Measurements from ENCODE around the gene UGT1A3. TPM values are rescaled to one million over a fixed set of nuclear protein-coding genes. Genes with fewer than 3 reads are reported as not detected.

Gene UGT1A3
- total RNA-seq, 1 experiment from 2014 or later = 5.9 TPM

DNA sequence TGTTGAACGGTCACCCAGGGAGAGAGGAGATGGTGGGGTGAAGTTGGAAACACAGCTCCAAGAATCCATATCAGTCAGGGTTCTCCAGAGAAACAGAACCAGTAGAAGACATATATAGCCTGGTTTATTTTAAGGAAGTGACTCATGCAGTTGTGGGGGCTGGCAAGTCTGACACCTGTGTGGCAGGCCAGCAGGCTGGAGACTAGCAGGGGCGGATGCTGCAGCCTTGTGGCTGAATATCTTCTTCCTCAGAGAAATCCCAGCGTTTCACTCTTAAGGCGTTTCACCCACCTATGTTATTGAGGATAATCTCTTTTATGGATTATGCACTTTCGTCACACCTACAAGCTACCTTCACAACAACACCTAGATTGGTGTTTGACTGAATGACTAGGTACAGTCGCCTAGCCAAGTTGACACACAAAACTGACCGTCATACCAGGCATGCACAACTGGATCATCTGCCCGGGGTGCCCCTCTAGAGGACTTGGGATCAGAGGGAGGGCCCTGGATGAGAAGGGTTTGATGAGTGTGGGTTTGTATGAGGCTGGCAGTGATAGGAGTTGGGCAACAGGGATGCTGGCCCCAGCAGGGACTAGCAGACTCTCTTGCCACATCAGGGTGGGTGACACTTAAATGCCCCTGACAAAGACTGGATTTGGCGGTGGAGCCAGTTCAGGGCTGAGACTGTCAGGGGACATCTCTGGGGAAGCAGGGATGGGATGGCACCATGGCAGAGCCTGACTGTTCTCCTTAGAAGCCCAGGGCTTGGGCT is 72.7 kb downstream of the UGT1A3 start:
- H3K27me3 Mint-ChIP-seq (ENCODE audit: unreplicated experiment) = no peaks in the 10 kb centered on the region
- no peak overlapping the region for H3K4me3 Mint-ChIP-seq (ENCODE audit: low read depth, unreplicated experiment)
- intact Hi-C loops (cut with micrococcal nuclease; ENCODE audit: unreplicated experiment) = no loop called here
- no peaks in the 10 kb centered on the region for H3K9me3 Mint-ChIP-seq (ENCODE audit: low read depth, unreplicated experiment)
- H3K27ac Mint-ChIP-seq (ENCODE audit: unreplicated experiment) = no peak overlapping the region
- no TSS peak for BruUV-seq (replicated peaks)
- H3K36me3 Mint-ChIP-seq (ENCODE audit: insufficient read depth, unreplicated experiment) = no peaks in the 10 kb centered on the region
- peak; percentile 45 for DNase-seq
- CTCF ChIA-PET = no interaction called here
- TF ChIP-seq, protein P1, sequence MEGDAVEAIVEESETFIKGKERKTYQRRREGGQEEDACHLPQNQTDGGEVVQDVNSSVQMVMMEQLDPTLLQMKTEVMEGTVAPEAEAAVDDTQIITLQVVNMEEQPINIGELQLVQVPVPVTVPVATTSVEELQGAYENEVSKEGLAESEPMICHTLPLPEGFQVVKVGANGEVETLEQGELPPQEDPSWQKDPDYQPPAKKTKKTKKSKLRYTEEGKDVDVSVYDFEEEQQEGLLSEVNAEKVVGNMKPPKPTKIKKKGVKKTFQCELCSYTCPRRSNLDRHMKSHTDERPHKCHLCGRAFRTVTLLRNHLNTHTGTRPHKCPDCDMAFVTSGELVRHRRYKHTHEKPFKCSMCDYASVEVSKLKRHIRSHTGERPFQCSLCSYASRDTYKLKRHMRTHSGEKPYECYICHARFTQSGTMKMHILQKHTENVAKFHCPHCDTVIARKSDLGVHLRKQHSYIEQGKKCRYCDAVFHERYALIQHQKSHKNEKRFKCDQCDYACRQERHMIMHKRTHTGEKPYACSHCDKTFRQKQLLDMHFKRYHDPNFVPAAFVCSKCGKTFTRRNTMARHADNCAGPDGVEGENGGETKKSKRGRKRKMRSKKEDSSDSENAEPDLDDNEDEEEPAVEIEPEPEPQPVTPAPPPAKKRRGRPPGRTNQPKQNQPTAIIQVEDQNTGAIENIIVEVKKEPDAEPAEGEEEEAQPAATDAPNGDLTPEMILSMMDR (IDR thresholded peaks at IDR 0.05; ENCODE audit: unreplicated experiment) = no peak
- H3K4me1 Mint-ChIP-seq (ENCODE audit: low read depth, unreplicated experiment) = peaks cover 14% of the 10 kb centered on the region

DNA sequence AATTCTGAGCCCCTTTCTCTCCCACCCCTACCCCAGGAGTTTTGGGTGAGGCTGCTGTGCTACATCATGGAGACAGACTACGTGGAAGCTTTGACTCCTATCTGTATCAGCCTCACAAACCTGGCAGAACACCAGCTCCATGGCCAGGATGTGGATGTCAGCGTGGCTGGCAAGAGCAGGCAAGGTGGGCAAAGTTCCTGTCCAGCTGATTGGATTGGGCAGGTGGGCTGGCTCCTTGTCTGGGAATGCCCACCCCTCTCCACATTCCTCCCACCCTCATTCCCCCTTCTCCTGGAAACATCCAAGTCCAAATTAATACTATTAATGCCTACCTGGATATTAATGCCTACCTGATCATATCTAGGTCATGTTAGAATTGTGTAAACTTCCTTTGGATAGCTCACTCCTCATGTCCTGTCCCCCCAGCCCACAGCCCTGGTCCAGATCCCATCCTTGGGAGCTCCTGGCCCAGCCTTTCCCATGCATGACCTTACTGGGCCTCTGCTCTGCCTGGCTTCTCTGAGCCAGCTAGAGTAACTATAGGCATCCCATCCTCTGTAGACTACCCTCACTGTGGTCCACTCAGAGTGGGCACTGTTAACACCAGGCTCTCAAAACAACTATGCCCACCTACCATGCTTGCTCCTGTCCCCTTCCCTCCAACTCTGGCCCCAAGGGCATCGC is 73.4 kb downstream of the UGT1A3 start:
- intact Hi-C loops (cut with micrococcal nuclease; ENCODE audit: unreplicated experiment) = no loop called here
- H3K27ac Mint-ChIP-seq (ENCODE audit: unreplicated experiment) = no peak overlapping the region
- H3K9me3 Mint-ChIP-seq (ENCODE audit: low read depth, unreplicated experiment) = no peaks in the 10 kb centered on the region
- BruUV-seq (replicated peaks) = no TSS peak
- TF ChIP-seq, protein P1 (IDR thresholded peaks at IDR 0.05; ENCODE audit: unreplicated experiment) = no peak
- H3K4me3 Mint-ChIP-seq (ENCODE audit: low read depth, unreplicated experiment) = no peak overlapping the region
- peaks cover 14% of the 10 kb centered on the region for H3K4me1 Mint-ChIP-seq (ENCODE audit: low read depth, unreplicated experiment)
- no peak for DNase-seq
- CTCF ChIA-PET = no interaction called here
- H3K27me3 Mint-ChIP-seq (ENCODE audit: unreplicated experiment) = no peaks in the 10 kb centered on the region
- no peaks in the 10 kb centered on the region for H3K36me3 Mint-ChIP-seq (ENCODE audit: insufficient read depth, unreplicated experiment)

DNA sequence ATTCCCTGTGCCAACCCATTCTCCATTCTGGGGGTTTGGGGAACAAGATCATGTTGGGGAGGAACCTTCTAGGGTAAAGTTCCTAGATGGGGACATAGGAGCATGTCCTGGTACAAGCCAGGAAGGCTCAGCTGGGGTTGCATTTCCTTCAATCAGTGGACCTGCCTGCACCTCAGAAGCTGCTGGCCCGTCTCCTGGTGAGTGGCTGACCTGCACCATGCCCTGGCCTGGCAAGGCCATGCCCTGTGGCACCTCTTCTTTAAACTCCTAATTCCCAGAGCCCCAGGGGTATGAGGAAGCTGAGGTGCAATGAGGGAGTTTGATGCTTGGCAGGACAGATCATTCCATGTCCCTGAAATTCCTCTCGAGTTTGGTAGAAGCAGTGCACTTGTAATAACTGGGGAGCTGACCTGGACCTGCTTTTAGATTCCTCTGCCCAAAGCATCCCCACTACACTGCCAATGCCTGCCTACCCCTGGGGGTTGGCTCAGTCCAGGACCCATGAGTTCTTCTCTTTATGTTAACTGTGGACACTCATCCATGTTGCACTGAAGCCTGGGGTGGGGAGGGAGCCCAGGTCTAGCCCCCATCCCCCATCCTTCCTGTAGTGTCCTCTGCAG is 74.6 kb downstream of the UGT1A3 start:
- DNase-seq = no peak
- CTCF ChIA-PET = no interaction called here
- Mint-ChIP-seq H3K4me3 (ENCODE audit: low read depth, unreplicated experiment) (no peak overlapping the region), H3K4me1 (ENCODE audit: low read depth, unreplicated experiment) (peaks cover 14% of the 10 kb centered on the region), H3K36me3 (ENCODE audit: insufficient read depth, unreplicated experiment) (no peaks in the 10 kb centered on the region), H3K27me3 (ENCODE audit: unreplicated experiment) (no peaks in the 10 kb centered on the region), H3K9me3 (ENCODE audit: low read depth, unreplicated experiment) (no peaks in the 10 kb centered on the region), H3K27ac (ENCODE audit: unreplicated experiment) (no peak overlapping the region)
- TF ChIP-seq, protein P1 (IDR thresholded peaks at IDR 0.05; ENCODE audit: unreplicated experiment) = no peak
- no TSS peak for BruUV-seq (replicated peaks)
- intact Hi-C loops (cut with micrococcal nuclease; ENCODE audit: unreplicated experiment) = no loop called here

DNA sequence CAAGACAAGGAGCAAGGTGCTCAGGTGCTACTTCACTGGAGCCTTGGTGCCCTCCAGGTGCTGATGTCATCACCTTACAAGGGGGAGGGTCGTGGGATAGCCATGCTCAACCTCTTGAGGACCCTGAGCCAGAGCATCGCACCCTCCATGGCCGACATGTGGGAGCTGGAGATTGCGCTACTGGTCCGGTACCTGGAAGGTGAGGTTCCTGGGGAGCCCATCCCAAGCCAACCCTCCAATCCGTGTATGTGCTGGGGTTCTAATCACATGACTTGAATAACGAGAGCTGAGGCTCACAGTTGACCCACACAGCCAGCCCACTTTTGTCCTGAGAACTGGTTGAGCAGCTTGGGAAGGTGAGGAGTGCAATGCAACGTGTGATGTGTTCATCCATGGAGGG is 75.2 kb downstream of the UGT1A3 start:
- TF ChIP-seq, protein P1 (IDR thresholded peaks at IDR 0.05; ENCODE audit: unreplicated experiment) = no peak
- intact Hi-C loops (cut with micrococcal nuclease; ENCODE audit: unreplicated experiment) = no loop called here

More for the DNA sequence above, 75.2 kb downstream of the UGT1A3 start:
- Mint-ChIP-seq H3K27me3 (ENCODE audit: unreplicated experiment) (peaks cover 2% of the 10 kb centered on the region), H3K4me3 (ENCODE audit: low read depth, unreplicated experiment) (no peak overlapping the region), H3K4me1 (ENCODE audit: low read depth, unreplicated experiment) (peaks cover 14% of the 10 kb centered on the region), H3K27ac (ENCODE audit: unreplicated experiment) (no peak overlapping the region), H3K36me3 (ENCODE audit: insufficient read depth, unreplicated experiment) (no peaks in the 10 kb centered on the region), H3K9me3 (ENCODE audit: low read depth, unreplicated experiment) (no peaks in the 10 kb centered on the region)
- BruUV-seq (replicated peaks) = no TSS peak
- CTCF ChIA-PET = no interaction called here
- no peak for DNase-seq

Data from Calu3 (cell line).